Neuronal stem cell (in vitro differentiated cells): ENCODE measurements around the gene PCDHGC4.
A peak's percentile ranks its signal among the peaks of the same experiment; 100 is the strongest.

Experiments used
- DNase-seq: peaks from one replicate; pipeline ENCODE4 v3.0.0-alpha.2; 2013; ENCODE audit warnings: low spot score
- H2AFZ ChIP-seq: one replicate; pipeline ENCODE4 v1.6.1; 2013; ENCODE audit warnings: mild to moderate bottlenecking, low read length, inconsistent platforms
- H2AK5ac ChIP-seq: 2 replicates; pipeline ENCODE4 v1.6.1; 2013; ENCODE audit warnings: low read depth, mild to moderate bottlenecking, inconsistent platforms, low read length, moderate library complexity, mixed read lengths
- H2BK120ac ChIP-seq: 2 replicates; pipeline ENCODE4 v1.6.1; 2013; ENCODE audit warnings: low read depth, mild to moderate bottlenecking, inconsistent platforms, low read length, moderate library complexity, mixed read lengths
- H2BK12ac ChIP-seq: one replicate; pipeline ENCODE4 v1.6.1; 2013; ENCODE audit warnings: low read length, inconsistent platforms
- H2BK15ac ChIP-seq: 2 replicates; pipeline ENCODE4 v1.6.1; 2013; ENCODE audit warnings: mild to moderate bottlenecking, low read length, inconsistent platforms, mixed read lengths
- H2BK5ac ChIP-seq: one replicate; pipeline ENCODE4 v1.6.1; 2013; ENCODE audit warnings: inconsistent platforms, mild to moderate bottlenecking, low read length, moderate library complexity
- H3K14ac ChIP-seq: one replicate; pipeline ENCODE4 v1.6.1; 2013; ENCODE audit warnings: low read length, inconsistent platforms
- H3K18ac ChIP-seq: 2 replicates; pipeline ENCODE4 v1.6.1; 2013; ENCODE audit warnings: low read length, inconsistent platforms
- H3K23ac ChIP-seq: 2 replicates; pipeline ENCODE4 v1.6.1; 2013; ENCODE audit warnings: low read depth, mild to moderate bottlenecking, mixed read lengths, low read length, inconsistent platforms; ENCODE audit not compliant: poor library complexity
- H3K27ac ChIP-seq: replicated peaks from 3 replicates; pipeline ENCODE4 v1.5.1; 2013; ENCODE audit warnings: low read length, inconsistent platforms
- H3K27me3 ChIP-seq, 3 experiments: 2 replicates each; pipeline ENCODE4 v1.6.1; 2013; ENCODE audit warnings: low read length in 3 of 3, mild to moderate bottlenecking in 2 of 3, inconsistent platforms in 1 of 3, low read depth in 1 of 3, mixed read lengths in 1 of 3, moderate library complexity in 1 of 3; ENCODE audit not compliant: control insufficient read depth in 3 of 3, insufficient read depth in 3 of 3
- H3K36me3 ChIP-seq, 2 donors: replicated peaks in 1 of 2; 2 replicates each; pipeline ENCODE4 v1.6.1; 2013; ENCODE audit warnings: low read length in 2 of 2; ENCODE audit not compliant: control insufficient read depth in 2 of 2, insufficient read depth in 2 of 2
- H3K4ac ChIP-seq: 2 replicates; pipeline ENCODE4 v1.6.1; 2013; ENCODE audit warnings: inconsistent platforms, mild to moderate bottlenecking, low read length, moderate library complexity
- H3K4me1 ChIP-seq, 2 donors: 1 replicate in 1 of 2; 2 replicates in 1 of 2; pipeline ENCODE4 v1.6.1; 2013; ENCODE audit warnings: low read length in 2 of 2, low read depth in 1 of 2; ENCODE audit not compliant: control insufficient read depth in 2 of 2, insufficient read depth in 1 of 2
- H3K4me2 ChIP-seq: one replicate; pipeline ENCODE4 v1.6.1; 2013; ENCODE audit warnings: mild to moderate bottlenecking, low read length, inconsistent platforms; ENCODE audit not compliant: insufficient read depth, poor library complexity, severe bottlenecking
- H3K4me3 ChIP-seq, 2 donors: 2 replicates each; pipeline ENCODE4 v1.5.1; 2013; ENCODE audit warnings: low read length in 2 of 2, mild to moderate bottlenecking in 2 of 2, inconsistent platforms in 1 of 2, moderate library complexity in 1 of 2
- H3K79me1 ChIP-seq: one replicate; pipeline ENCODE4 v1.6.1; 2013; ENCODE audit warnings: low read depth, mild to moderate bottlenecking, inconsistent platforms, low read length, moderate library complexity
- H3K9ac ChIP-seq: one replicate; pipeline ENCODE4 v1.6.1; 2013; ENCODE audit warnings: mild to moderate bottlenecking, low read depth, low read length, inconsistent platforms; ENCODE audit not compliant: poor library complexity
- H3K9me3 ChIP-seq, 2 donors: replicated peaks in 1 of 2; 2 replicates each; pipeline versions ENCODE3 to v1.6.1; 2013; ENCODE audit warnings: low read length in 2 of 2, mild to moderate bottlenecking in 2 of 2, inconsistent platforms in 1 of 2, low read depth in 1 of 2, mixed read lengths in 1 of 2, moderate library complexity in 1 of 2; ENCODE audit not compliant: control insufficient read depth in 2 of 2, insufficient read depth in 1 of 2
- H4K8ac ChIP-seq: one replicate; pipeline ENCODE4 v1.6.1; 2013; ENCODE audit warnings: low read depth, mild to moderate bottlenecking, inconsistent platforms, low read length, moderate library complexity
- H4K91ac ChIP-seq: one replicate; pipeline ENCODE4 v1.6.1; 2013; ENCODE audit warnings: low read length, low read depth, mild to moderate bottlenecking, inconsistent platforms; ENCODE audit not compliant: poor library complexity
- WGBS, 2 donors: extraction: QIAGEN DNeasy Blood & Tissue Kit; methylation state at CpG; one replicate each; pipeline ENCODE4 v1.1.7; 2013; ENCODE audit warnings: missing lambda C conversion rate in 2 of 2, mixed read lengths in 1 of 2; ENCODE audit not compliant: insufficient read length in 2 of 2, insufficient replicate concordance in 1 of 2; ENCODE audit errors: extremely low coverage in 2 of 2; 5-methylcytosine and 5-hydroxymethylcytosine counted together

Gene PCDHGC4

GRCh38 chr5:141501761-141502160, 16.9 kb downstream of the PCDHGC4 start:
- Histone ChIP-seq H2AFZ (no peak overlapping the region), H3K27me3 (no peaks in the 10 kb centered on the region), H3K4me2 (no peak overlapping the region), H3K9ac (no peak overlapping the region), H4K8ac (no peak overlapping the region), H2BK5ac (no peak overlapping the region), H2BK12ac (no peak overlapping the region), H3K14ac (no peak overlapping the region), H3K4ac (no peak overlapping the region), H3K9me3 (peaks cover 0 to 4% of the 10 kb centered on the region in 2 donors), H2AK5ac (no peak overlapping the region), H2BK120ac (no peak overlapping the region), H3K4me3 (no peak overlapping the region), H3K18ac (no peak overlapping the region), H4K91ac (no peak overlapping the region), H3K36me3 (peaks cover 18 to 27% of the 10 kb centered on the region in 2 donors), H3K23ac (no peak overlapping the region), H3K4me1 (peaks cover 2 to 10% of the 10 kb centered on the region in 2 donors), H3K79me1 (peaks cover 3% of the 10 kb centered on the region), H3K27ac (no peak overlapping the region), H2BK15ac (no peak overlapping the region)
- WGBS, 2 donors: no CpG with 5 or more reads among the region's 7 CpGs
- no peak for DNase-seq

DNA sequence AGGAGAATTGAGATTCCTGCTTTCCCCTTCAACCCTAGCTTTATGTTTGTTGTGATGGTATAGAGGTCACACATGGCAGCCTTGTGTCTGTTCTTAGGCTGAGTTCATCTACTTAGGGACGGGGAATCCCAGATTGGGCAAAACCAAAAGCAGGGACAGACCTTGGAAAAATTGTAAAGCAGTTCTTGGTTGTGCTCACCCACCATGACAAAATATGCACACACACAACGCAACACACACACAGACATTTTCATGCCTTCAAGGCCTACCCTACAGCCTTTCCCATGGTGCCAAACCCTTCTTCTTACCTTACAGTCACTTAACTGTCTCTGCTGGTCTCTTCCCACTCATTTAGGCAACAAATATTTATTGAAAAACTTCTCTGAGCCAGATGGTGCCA, 18.9 kb downstream of the PCDHGC4 start:
- Histone ChIP-seq H3K79me1 (peaks cover 3% of the 10 kb centered on the region), H2BK5ac (no peak overlapping the region), H3K9ac (no peak overlapping the region), H3K4me1 (peaks cover 17 to 27% of the 10 kb centered on the region in 2 donors), H3K27me3 (no peaks in the 10 kb centered on the region), H2AK5ac (no peak overlapping the region), H3K4me3 (no peak overlapping the region), H2BK15ac (no peak overlapping the region), H4K91ac (no peak overlapping the region), H3K4me2 (no peak overlapping the region), H2AFZ (no peak overlapping the region), H2BK12ac (no peak overlapping the region), H3K23ac (no peak overlapping the region), H3K18ac (no peak overlapping the region), H3K36me3 (peaks cover 15 to 21% of the 10 kb centered on the region in 2 donors), H3K4ac (no peak overlapping the region), H2BK120ac (no peak overlapping the region), H3K27ac (no peak overlapping the region), H3K14ac (no peak overlapping the region), H4K8ac (no peak overlapping the region), H3K9me3 (peaks cover 0 to 4% of the 10 kb centered on the region in 2 donors)
- no CpG with 5 or more reads among the region's 2 CpGs for WGBS, 2 donors
- DNase-seq: no peak

GRCh38 chr5:141504216-141504615, 19.4 kb downstream of the PCDHGC4 start:
- Histone ChIP-seq H3K36me3 (peaks cover 12 to 21% of the 10 kb centered on the region in 2 donors), H4K8ac (no peak overlapping the region), H4K91ac (no peak overlapping the region), H3K27me3 (no peaks in the 10 kb centered on the region), H3K4me3 (no peak overlapping the region), H3K23ac (peak overlapping the region; percentile 60), H2BK15ac (no peak overlapping the region), H3K14ac (no peak overlapping the region), H3K27ac (no peak overlapping the region), H2AFZ (no peak overlapping the region), H2BK12ac (no peak overlapping the region), H3K79me1 (peaks cover 3% of the 10 kb centered on the region), H2BK120ac (peak overlapping the region; percentile 47), H3K18ac (peak overlapping the region; percentile 59), H3K9ac (no peak overlapping the region), H2BK5ac (no peak overlapping the region), H3K4me2 (no peak overlapping the region), H3K9me3 (peaks cover 0 to 4% of the 10 kb centered on the region in 2 donors), H3K4me1 (peaks cover 19 to 31% of the 10 kb centered on the region in 2 donors), H3K4ac (no peak overlapping the region), H2AK5ac (no peak overlapping the region)
- DNase-seq: no peak
- WGBS, 2 donors: no CpG with 5 or more reads among the region's 4 CpGs

GRCh38 chr5:141506381-141507155, 21.7 kb downstream of the PCDHGC4 start:
- no peaks in the 10 kb centered on the region for H3K27me3 ChIP-seq
- no peak overlapping the region for H4K8ac ChIP-seq
- peaks cover 29 to 38% of the 10 kb centered on the region in 2 donors for H3K36me3 ChIP-seq
- H4K91ac ChIP-seq: no peak overlapping the region
- H2BK5ac ChIP-seq: no peak overlapping the region
- H3K23ac ChIP-seq: no peak overlapping the region
- WGBS, 2 donors: no CpG with 5 or more reads among the region's 8 CpGs
- H2AK5ac ChIP-seq: no peak overlapping the region
- no peak overlapping the region for H2AFZ ChIP-seq
- no peak overlapping the region for H3K9ac ChIP-seq
- peaks cover 3% of the 10 kb centered on the region for H3K79me1 ChIP-seq
- H3K4me2 ChIP-seq: no peak overlapping the region
- no peak overlapping the region for H2BK12ac ChIP-seq
- H2BK120ac ChIP-seq: no peak overlapping the region
- peaks cover 0 to 2% of the 10 kb centered on the region in 2 donors for H3K9me3 ChIP-seq
- peak overlapping the region; percentile 63 for H3K18ac ChIP-seq
- no peak for DNase-seq
- no peak overlapping the region for H3K4me3 ChIP-seq
- no peak overlapping the region for H3K4ac ChIP-seq
- peaks cover 29 to 30% of the 10 kb centered on the region in 2 donors for H3K4me1 ChIP-seq
- no peak overlapping the region for H2BK15ac ChIP-seq
- no peak overlapping the region for H3K14ac ChIP-seq
- H3K27ac ChIP-seq: no peak overlapping the region
